K562 (cell line): ENCODE results near the gene DNAH17. TPM values are rescaled to one million over a fixed set of nuclear protein-coding genes. Genes with fewer than 3 reads are reported as not detected.

Experiments
- ATAC-seq: fragments of 200-7000 bp; cut with Tn5 transposase; 3 replicates; pipeline ENCODE4 v1.9.1; 2020; ENCODE audit warnings: moderate library complexity
- BruUV-seq: library from RNA; stranded (reverse); fragments of 400-500 nt; replicated peaks from 2 replicates; lab custom pipeline; 2021; lab: Mats Ljungman, UMichigan
- CTCF ChIA-PET: fragments of 300-600 bp; formaldehyde crosslinking; extraction: SDS; loops from one replicate; lab custom pipeline; 2021; ENCODE audit warnings: low intra/inter-chr PET ratio; lab: Yijun Ruan, JAX
- POLR2A ChIA-PET: fragments of 300-600, 350-650 bp; sonication (Branson Sonifier 250); formaldehyde crosslinking; extraction: SDS; loops from one replicate; lab custom pipeline; 2021; ENCODE audit warnings: antibody characterized with exemption, inconsistent platforms; lab: Yijun Ruan, JAX
- DNase-seq, 4 experiments: peaks; one replicate each; pipeline versions ENCODE4 v3.0.0 to v3.0.0-alpha.2; 2011 to 2018; ENCODE audit warnings: low spot score in 3 of 4, mixed read lengths in 3 of 4; ENCODE audit errors: extremely low read depth in 1 of 4
- FAIRE-seq: peaks from 2 replicates; lab custom pipeline; 2011; peaks lifted over from hg19 to GRCh38; lab: Jason Lieb, UNC
- H2AFZ ChIP-seq: 2 replicates; pipeline ENCODE4 v1.6.0; 2011; ENCODE audit warnings: low read depth, low read length, control low read depth, inconsistent platforms
- H3K27ac ChIP-seq: fragments of 200-600 bp; 3 replicates; pipeline ENCODE4 v1.8.0; 2011; ENCODE audit warnings: low read depth, mild to moderate bottlenecking, control low read depth, inconsistent platforms, low read length, moderate library complexity, mixed read lengths; ENCODE audit errors: extremely low read depth
- H3K27me3 ChIP-seq, 2 experiments: fragments of 300-600 bp in 1 of 2; 2 replicates in 1 of 2; 3 replicates in 1 of 2; pipeline versions ENCODE4 v1.6.0 to v1.8.0; 2011; ENCODE audit warnings: inconsistent platforms in 2 of 2, low read length in 2 of 2, mild to moderate bottlenecking in 1 of 2, mixed read lengths in 1 of 2, moderate library complexity in 1 of 2; ENCODE audit not compliant: control insufficient read depth in 2 of 2, insufficient read depth in 2 of 2
- H3K36me3 ChIP-seq: fragments of 300-600 bp; 3 replicates; pipeline ENCODE4 v1.8.0; 2011; ENCODE audit warnings: mild to moderate bottlenecking, low read length, inconsistent platforms; ENCODE audit not compliant: control insufficient read depth, insufficient read depth
- H3K4me1 ChIP-seq, 2 experiments: fragments of 200-600 bp in 1 of 2; replicated peaks in 1 of 2; 2 replicates in 1 of 2; 3 replicates in 1 of 2; pipeline versions ENCODE4 v1.5.1 to v1.8.0; 2011; ENCODE audit warnings: inconsistent platforms in 2 of 2, low read length in 2 of 2, mild to moderate bottlenecking in 1 of 2, mixed read lengths in 1 of 2, moderate library complexity in 1 of 2; ENCODE audit not compliant: control insufficient read depth in 2 of 2, insufficient read depth in 2 of 2
- H3K4me2 ChIP-seq: 2 replicates; pipeline ENCODE4 v1.6.1; 2011; ENCODE audit warnings: low read length, control low read depth, inconsistent platforms, mixed read lengths; ENCODE audit not compliant: insufficient read depth
- H3K4me3 ChIP-seq: fragments of 200-600 bp; sonication (generic), shearing (Covaris generic); 2 replicates; pipeline ENCODE4 v1.5.1; 2016; ENCODE audit warnings: control low read depth, inconsistent platforms
- H3K79me2 ChIP-seq: fragments of 200-600 bp; 3 replicates; pipeline ENCODE4 v1.8.0; 2011; ENCODE audit warnings: low read length, inconsistent platforms; ENCODE audit not compliant: control insufficient read depth, insufficient read depth
- H3K9ac ChIP-seq, 2 experiments: 2 replicates each; pipeline versions ENCODE4 v1.6.0 to v1.6.1; 2011; ENCODE audit warnings: low read depth in 2 of 2, low read length in 2 of 2, control low read depth in 1 of 2, inconsistent platforms in 1 of 2, mild to moderate bottlenecking in 1 of 2, mixed read lengths in 1 of 2; ENCODE audit not compliant: insufficient read depth in 1 of 2
- H3K9me1 ChIP-seq: one replicate; pipeline ENCODE4 v1.6.0; 2011; ENCODE audit warnings: inconsistent platforms, mild to moderate bottlenecking, low read length, moderate library complexity; ENCODE audit not compliant: control insufficient read depth, insufficient read depth
- H3K9me3 ChIP-seq: replicated peaks from 2 replicates; pipeline ENCODE4 v1.5.1; 2011; ENCODE audit warnings: low read depth, low read length, inconsistent platforms; ENCODE audit not compliant: control insufficient read depth, insufficient read depth
- H4K20me1 ChIP-seq: replicated peaks from 2 replicates; pipeline ENCODE4 v1.6.1; 2011; ENCODE audit warnings: low read length, inconsistent platforms, mixed read lengths; ENCODE audit not compliant: control insufficient read depth, insufficient read depth
- CEBPB ChIP-seq: fragments of 450-650 bp; IDR thresholded peaks from 2 replicates; pipeline ENCODE4 v1.6.1; 2016; ENCODE audit warnings: missing genetic modification characterization, missing compliant biosample characterization
- E2F8 ChIP-seq: fragments of 450-650 bp; IDR thresholded peaks from 2 replicates; pipeline ENCODE4 v1.7.1; 2018; ENCODE audit warnings: mild to moderate bottlenecking, low read depth; ENCODE audit not compliant: partially characterized antibody
- FOXA1 ChIP-seq: fragments of 450-650 bp; IDR thresholded peaks from 2 replicates; pipeline ENCODE4 v1.6.1; 2016; ENCODE audit warnings: mild to moderate bottlenecking, borderline replicate concordance
- SNRNP70 ChIP-seq: fragments of 200-400 bp; formaldehyde crosslinking; optimal IDR thresholded peaks from 2 replicates; pipeline ENCODE3; 2017; ENCODE audit warnings: low read depth, low read length
- ZBTB11 ChIP-seq, 3 experiments: fragments of 200-800 bp in 1 of 3; fragments of 250-450 bp in 1 of 3; fragments of 450-650 bp in 1 of 3; sonication (Bioruptor Pico) in 1 of 3; sonication (Bioruptor generic) in 1 of 3; formaldehyde crosslinking in 1 of 3; IDR thresholded peaks; 2 replicates each; pipeline versions ENCODE4 v1.6.1 to v1.8.0; 2016 to 2022; ENCODE audit warnings: mild to moderate bottlenecking in 2 of 3, missing genetic modification characterization in 2 of 3, missing compliant biosample characterization in 1 of 3, moderate library complexity in 1 of 3
- ZNF449 ChIP-seq: fragments of 250-450 bp; sonication (Bioruptor Pico); IDR thresholded peaks from 2 replicates; pipeline ENCODE4 v1.8.0; 2022; ENCODE audit warnings: moderate library complexity, mild to moderate bottlenecking, inconsistent platforms
- WGBS: fragments of 100-300 bp; shearing (Covaris generic); methylation state at CpG from one replicate; pipeline ENCODE4 v1.1.6; 2016; ENCODE audit warnings: low coverage, mixed read lengths; ENCODE audit not compliant: insufficient coverage; ENCODE audit errors: missing lambda C conversion rate; 5-methylcytosine and 5-hydroxymethylcytosine counted together
- in situ Hi-C: fragments of 300-500 bp; cut with MboI; formaldehyde crosslinking; loops from 4 replicates; pipeline ENCODE4 v1.15.0; 2018; ENCODE audit warnings: inconsistent platforms, mixed read lengths
- intact Hi-C: fragments of 100-400 bp; cut with micrococcal nuclease; formaldehyde crosslinking; loops from 2 replicates; pipeline ENCODE4 v1.14.2; 2022
- polyA plus RNA-seq, 8 experiments: library from polyadenylated mRNA; depleted of rRNA in 4 of 8; stranded (reverse) in 5 of 8; unstranded in 3 of 8; fragments of >200 nt; fragmentation: Nextera tagmentation in 2 of 8; fragmentation: Illumina TruSeq in 1 of 8; extraction: Ambion mirVana in 2 of 8; extraction: Trizol in 1 of 8; gene quantifications; 2 replicates each; pipeline versions ENCODE4 v1.2.1 to v1.2.3, GENCODE V29; 2011 to 2014; ENCODE audit warnings: inconsistent platforms in 1 of 8, missing spikeins in 1 of 8
- total RNA-seq, 7 experiments: library from RNA; depleted of rRNA in 6 of 7; stranded (reverse); fragments of >200 nt in 6 of 7; fragmentation: Illumina TruSeq in 2 of 7; extraction: Trizol in 2 of 7; gene quantifications; 2 replicates each; pipeline versions ENCODE4 v1.2.1 to v1.2.3, GENCODE V29; 2011 to 2021; ENCODE audit warnings: low replicate concordance in 1 of 7

The DNAH17 gene
- total and polyA plus RNA-seq, 9 of the 15 experiments (the other 6 are each of a cell fraction or from before 2014, with no cell fraction given) = under 0.01 to 0.06 (median 0.03) TPM; not detected in 5

- Histone ChIP-seq H3K9me3 (no peaks in the 10 kb centered on the region), H2AFZ (no peak overlapping the region), H4K20me1 (peaks cover 5% of the 10 kb centered on the region; the same call in 1 of the 2 replicates), H3K79me2 (no peaks in the 10 kb centered on the region), H3K4me3 (no peak overlapping the region), H3K27me3 (peaks cover 29 to 65% of the 10 kb centered on the region in 2 experiments)
- in situ Hi-C loops = no loop called here
- BruUV-seq = no TSS peak
- TF ChIP-seq FOXA1 = no peak
- TF ChIP-seq SNRNP70 = no peak
- TF ChIP-seq E2F8 = no peak
- TF ChIP-seq CEBPB (tag) = no peak
- no peak for TF ChIP-seq ZBTB11 (CRISPR knock-in tag; IDR thresholded peaks at IDR 0.05)
- no peak for TF ChIP-seq ZNF449 (CRISPR knock-in tag)
- TF ChIP-seq, all 486 proteins: peak for 0
- H3K4me2 ChIP-seq = no peak overlapping the region
- no peak overlapping the region for H3K27ac ChIP-seq
- no peaks in the 10 kb centered on the region for H3K36me3 ChIP-seq
- intact Hi-C loops = no loop called here
- 3% methylated on average over 10 of the region's 11 CpGs for WGBS
- DNase-seq = no peak
- ChIA-PET POLR2A (no interaction called here), CTCF (no interaction called here)
- peaks cover 0 to 4% of the 10 kb centered on the region in 2 experiments; a peak in 1 of 5 replicates for H3K4me1 ChIP-seq
- H3K9me1 ChIP-seq = no peaks in the 10 kb centered on the region
- H3K9ac ChIP-seq = no peak overlapping the region
- no peak for FAIRE-seq
- no peak for ATAC-seq
These were observed 20.4 kb downstream of the DNAH17 start for GRCh38 chr17:78556812-78557211.
